GM15510 (cell line): ENCODE measurements around the gene SMYD4.

ENCODE experiments used
- POLR2A ChIP-seq: IDR thresholded peaks from 3 replicates; pipeline ENCODE4 v1.6.1; 2011; ENCODE audit warnings: borderline replicate concordance; ENCODE audit not compliant: insufficient read length; ENCODE audit errors: extremely low read depth

SMYD4 gene, protein sequence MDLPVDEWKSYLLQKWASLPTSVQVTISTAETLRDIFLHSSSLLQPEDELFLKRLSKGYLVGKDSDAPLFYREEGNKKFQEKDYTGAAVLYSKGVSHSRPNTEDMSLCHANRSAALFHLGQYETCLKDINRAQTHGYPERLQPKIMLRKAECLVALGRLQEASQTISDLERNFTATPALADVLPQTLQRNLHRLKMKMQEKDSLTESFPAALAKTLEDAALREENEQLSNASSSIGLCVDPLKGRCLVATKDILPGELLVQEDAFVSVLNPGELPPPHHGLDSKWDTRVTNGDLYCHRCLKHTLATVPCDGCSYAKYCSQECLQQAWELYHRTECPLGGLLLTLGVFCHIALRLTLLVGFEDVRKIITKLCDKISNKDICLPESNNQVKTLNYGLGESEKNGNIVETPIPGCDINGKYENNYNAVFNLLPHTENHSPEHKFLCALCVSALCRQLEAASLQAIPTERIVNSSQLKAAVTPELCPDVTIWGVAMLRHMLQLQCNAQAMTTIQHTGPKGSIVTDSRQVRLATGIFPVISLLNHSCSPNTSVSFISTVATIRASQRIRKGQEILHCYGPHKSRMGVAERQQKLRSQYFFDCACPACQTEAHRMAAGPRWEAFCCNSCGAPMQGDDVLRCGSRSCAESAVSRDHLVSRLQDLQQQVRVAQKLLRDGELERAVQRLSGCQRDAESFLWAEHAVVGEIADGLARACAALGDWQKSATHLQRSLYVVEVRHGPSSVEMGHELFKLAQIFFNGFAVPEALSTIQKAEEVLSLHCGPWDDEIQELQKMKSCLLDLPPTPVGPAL

GRCh38 chr17:1829592-1830257 is at the start of gene SMYD4, which contains the start of gene RPA1:
Gene SMYD4 (minus strand): TSS chr17:1829902. CDS start chr17:1827994, 1,908 bp downstream.
Gene RPA1 (plus strand): TSS chr17:1830005. CDS start chr17:1830094, 89 bp downstream.
- peak; percentile 91 for TF ChIP-seq POLR2A

GRCh38 chr17:1878419-1879121 is 48.9 kb upstream of the SMYD4 start:
- no peak for TF ChIP-seq POLR2A

- no peak for TF ChIP-seq POLR2A
Observed at GRCh38 chr17:1875597-1875996, 45.9 kb upstream of the SMYD4 start.

- no peak for TF ChIP-seq POLR2A
Observed at GRCh38 chr17:1873418-1873817, 43.7 kb upstream of the SMYD4 start.

DNA sequence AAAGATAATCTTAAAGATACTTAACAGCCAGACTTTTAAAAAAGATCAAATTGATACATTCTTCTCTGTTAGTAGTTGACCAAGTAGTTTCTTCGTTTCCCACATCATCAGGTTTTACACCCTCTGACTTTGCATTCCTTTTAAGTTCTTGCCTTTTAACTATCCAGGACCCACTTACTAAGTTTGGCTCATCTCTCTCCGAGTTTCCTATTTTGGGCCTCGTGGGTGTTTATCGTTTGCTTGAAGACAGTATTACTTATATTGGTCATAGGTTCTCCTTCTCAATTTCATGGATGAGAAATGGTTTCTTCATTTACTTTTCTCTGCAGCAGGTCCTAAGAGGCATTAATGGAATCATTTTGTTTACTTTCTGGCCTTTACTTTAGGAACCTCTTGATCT is 43.3 kb upstream of the SMYD4 start:
- no peak for TF ChIP-seq POLR2A

DNA sequence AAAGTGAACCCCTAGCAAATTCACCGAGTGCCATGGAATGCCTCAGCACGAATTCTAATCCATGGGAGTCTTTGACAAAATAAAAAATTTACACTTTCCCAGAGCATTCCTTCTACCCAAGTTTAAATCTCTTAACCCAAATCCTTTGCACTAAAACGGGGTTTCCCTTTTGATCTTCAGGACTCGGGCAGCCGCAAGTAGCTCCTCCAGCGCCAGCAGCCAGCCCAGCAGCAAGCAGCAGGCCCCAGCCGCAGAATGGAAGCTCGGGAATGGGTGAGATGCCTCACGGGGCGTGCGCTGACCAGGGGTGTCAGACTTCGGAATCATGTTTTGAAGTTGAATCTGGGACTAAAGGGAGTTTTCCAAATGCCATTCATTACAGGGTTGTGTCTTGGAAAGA is 42.6 kb upstream of the SMYD4 start:
- no peak for TF ChIP-seq POLR2A

GRCh38 chr17:1871756-1872155 is 42.1 kb upstream of the SMYD4 start:
- TF ChIP-seq POLR2A, result no peak

GRCh38 chr17:1870592-1870991 is 40.9 kb upstream of the SMYD4 start:
- TF ChIP-seq POLR2A, result no peak

GRCh38 chr17:1868090-1868489 is 38.4 kb upstream of the SMYD4 start:
- TF ChIP-seq POLR2A, result no peak

DNA sequence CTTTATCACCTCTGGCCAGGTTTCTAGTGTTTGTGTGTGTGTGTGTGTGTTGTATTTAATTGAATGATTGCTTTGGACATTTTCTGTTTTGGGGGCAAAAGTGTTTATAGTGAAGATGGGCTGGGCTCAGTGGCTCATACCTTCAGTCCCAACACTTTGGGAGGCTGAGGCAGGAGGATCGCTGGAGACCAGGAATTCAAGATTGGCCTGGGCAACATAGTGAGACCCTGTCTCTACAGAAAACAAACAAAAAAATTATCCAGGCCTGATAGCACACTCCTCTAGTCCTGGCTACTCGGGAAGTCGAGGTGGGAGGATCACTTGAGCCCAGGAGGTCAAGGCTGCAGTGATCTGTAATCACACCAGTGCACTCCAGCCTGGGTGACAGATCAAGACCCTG is 37.6 kb upstream of the SMYD4 start:
- TF ChIP-seq POLR2A, result no peak

DNA sequence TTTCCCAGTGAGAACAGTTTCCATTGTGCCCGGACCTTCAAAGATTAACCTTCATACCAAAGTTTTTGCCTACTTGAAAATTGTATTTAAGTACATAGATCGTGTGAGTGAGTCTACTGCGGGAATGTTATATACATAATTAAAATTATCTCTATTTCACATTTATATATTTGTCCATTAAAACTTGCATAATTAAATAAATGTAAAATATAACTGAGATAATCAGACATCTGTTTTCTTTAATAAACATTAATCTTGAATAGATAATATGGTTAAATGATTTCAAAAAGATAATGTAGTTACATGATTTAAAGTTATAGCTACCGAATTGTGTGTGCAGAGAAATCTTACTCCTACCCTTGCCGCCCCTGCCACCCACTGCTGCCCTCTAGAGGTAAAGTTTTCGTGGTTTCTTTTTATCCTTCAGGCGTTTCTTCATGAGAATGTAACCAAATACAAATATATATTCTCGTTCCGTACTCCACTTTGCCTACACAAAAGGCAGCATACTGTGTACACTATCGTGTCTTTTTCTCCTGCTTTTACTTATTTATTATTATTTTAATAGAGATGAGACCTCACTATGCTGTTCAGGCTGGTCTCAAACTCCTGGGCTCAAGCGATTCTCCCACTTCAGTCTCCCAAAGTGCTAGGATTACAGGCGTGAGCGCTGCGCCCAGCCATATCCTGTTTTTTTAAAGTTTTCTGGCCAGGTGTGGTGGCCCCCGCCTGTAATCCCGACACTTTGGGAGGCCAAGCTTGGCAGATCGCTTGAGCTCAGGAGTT is 35.7 kb upstream of the SMYD4 start:
- TF ChIP-seq POLR2A, result no peak

GRCh38 chr17:1861391-1862010 is 31.8 kb upstream of the SMYD4 start:
- TF ChIP-seq POLR2A, result no peak

DNA sequence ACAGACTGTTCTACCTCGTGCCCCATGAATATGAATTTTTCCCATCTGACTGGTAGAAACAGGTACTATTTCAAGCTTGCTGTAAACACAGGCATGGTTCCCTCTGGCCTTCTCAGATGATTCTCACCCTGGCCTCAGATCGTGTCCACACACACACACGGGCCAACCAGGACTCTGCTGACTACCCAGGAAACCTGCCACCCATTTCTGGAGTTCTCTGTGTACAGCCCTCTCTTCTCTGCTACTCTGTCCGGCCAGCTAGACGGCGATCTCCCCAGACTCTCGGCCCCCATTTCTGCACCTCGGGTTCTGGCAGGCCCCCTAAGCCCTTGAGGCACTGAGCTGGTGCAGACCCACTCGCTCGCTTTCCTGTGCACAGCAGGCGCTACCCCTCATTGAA is 31.3 kb upstream of the SMYD4 start:
- no peak for TF ChIP-seq POLR2A

GRCh38 chr17:1853698-1854097 is 24.0 kb upstream of the SMYD4 start:
- TF ChIP-seq POLR2A, result no peak

GRCh38 chr17:1852327-1852726 is 22.6 kb upstream of the SMYD4 start:
- TF ChIP-seq POLR2A, result no peak
